ENCODE data around the gene DKK1. TPM values are rescaled to one million over a fixed set of nuclear protein-coding genes. Genes with fewer than 3 reads are reported as not detected.

Gene DKK1
- total RNA-seq, 1 donor from 2014 or later, result 3.1 TPM

DNA sequence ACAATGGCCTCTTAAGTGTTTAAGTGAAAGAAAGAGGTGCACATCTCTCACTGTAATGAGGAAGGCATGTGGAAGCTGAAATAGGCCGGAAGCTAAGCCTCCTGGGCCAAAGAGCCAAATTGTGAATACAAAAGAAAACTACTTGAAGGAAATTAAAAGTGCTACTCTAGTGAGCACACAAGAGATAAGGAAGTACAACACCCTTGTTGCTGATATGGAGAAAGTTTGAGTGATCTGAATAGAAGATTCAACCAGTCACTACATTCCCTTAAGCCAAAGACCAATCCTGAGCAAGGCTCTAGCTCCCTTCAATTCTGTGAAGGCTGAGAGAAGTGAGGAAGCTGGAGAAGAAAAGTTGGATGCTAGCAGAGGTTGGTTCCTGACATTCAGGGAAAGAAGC, 8.2 kb downstream of the DKK1 start:
- H3K36me3 Mint-ChIP-seq (ENCODE audit: unreplicated experiment), result no peaks in the 10 kb centered on the region
- no peak for DNase-seq
- TF ChIP-seq, protein P1, sequence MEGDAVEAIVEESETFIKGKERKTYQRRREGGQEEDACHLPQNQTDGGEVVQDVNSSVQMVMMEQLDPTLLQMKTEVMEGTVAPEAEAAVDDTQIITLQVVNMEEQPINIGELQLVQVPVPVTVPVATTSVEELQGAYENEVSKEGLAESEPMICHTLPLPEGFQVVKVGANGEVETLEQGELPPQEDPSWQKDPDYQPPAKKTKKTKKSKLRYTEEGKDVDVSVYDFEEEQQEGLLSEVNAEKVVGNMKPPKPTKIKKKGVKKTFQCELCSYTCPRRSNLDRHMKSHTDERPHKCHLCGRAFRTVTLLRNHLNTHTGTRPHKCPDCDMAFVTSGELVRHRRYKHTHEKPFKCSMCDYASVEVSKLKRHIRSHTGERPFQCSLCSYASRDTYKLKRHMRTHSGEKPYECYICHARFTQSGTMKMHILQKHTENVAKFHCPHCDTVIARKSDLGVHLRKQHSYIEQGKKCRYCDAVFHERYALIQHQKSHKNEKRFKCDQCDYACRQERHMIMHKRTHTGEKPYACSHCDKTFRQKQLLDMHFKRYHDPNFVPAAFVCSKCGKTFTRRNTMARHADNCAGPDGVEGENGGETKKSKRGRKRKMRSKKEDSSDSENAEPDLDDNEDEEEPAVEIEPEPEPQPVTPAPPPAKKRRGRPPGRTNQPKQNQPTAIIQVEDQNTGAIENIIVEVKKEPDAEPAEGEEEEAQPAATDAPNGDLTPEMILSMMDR (IDR thresholded peaks at IDR 0.05; ENCODE audit: partially characterized antibody, unreplicated experiment), result no peak

GRCh38 chr10:52322936-52323335, 8.9 kb downstream of the DKK1 start:
- Mint-ChIP-seq H3K36me3 (ENCODE audit: unreplicated experiment) (no peaks in the 10 kb centered on the region), H3K4me3 (ENCODE audit: unreplicated experiment) (no peak overlapping the region), H3K27me3 (ENCODE audit: unreplicated experiment) (no peaks in the 10 kb centered on the region), H3K9me3 (ENCODE audit: unreplicated experiment) (no peaks in the 10 kb centered on the region), H3K4me1 (ENCODE audit: low read depth, unreplicated experiment) (no peaks in the 10 kb centered on the region), H3K27ac (ENCODE audit: unreplicated experiment) (no peak overlapping the region)
- DNase-seq, result no peak
- TF ChIP-seq, protein P1 (IDR thresholded peaks at IDR 0.05; ENCODE audit: partially characterized antibody, unreplicated experiment), result no peak

More for the DNA sequence above, 8.2 kb downstream of the DKK1 start:
- no peak overlapping the region for H3K4me3 Mint-ChIP-seq (ENCODE audit: unreplicated experiment)
- no peak overlapping the region for H3K27ac Mint-ChIP-seq (ENCODE audit: unreplicated experiment)
- H3K27me3 Mint-ChIP-seq (ENCODE audit: unreplicated experiment), result no peaks in the 10 kb centered on the region
- H3K9me3 Mint-ChIP-seq (ENCODE audit: unreplicated experiment), result no peaks in the 10 kb centered on the region
- H3K4me1 Mint-ChIP-seq (ENCODE audit: low read depth, unreplicated experiment), result no peaks in the 10 kb centered on the region

DNA sequence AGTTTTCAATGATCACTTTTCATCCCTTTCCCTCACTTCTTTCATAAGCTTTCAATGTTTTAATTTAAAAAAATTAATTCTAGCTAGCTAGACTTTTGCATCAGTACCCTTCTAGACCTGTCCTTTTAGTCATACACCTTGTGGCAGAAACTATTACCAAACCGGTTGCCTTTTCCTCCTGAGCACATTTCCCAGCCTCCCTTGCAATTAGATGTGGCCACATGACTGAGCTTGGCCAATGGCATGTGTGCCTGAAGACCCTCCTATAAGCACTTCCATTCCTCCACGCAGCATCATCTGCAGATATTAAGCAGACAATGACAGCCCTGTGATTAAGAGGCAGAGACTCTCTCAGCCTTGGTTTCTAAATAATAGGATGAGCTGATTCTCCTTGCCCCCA, 12.3 kb downstream of the DKK1 start:
- no peaks in the 10 kb centered on the region for H3K36me3 Mint-ChIP-seq (ENCODE audit: unreplicated experiment)
- H3K9me3 Mint-ChIP-seq (ENCODE audit: unreplicated experiment), result no peaks in the 10 kb centered on the region
- H3K4me1 Mint-ChIP-seq (ENCODE audit: low read depth, unreplicated experiment), result no peaks in the 10 kb centered on the region
- no peak for DNase-seq
- H3K4me3 Mint-ChIP-seq (ENCODE audit: unreplicated experiment), result no peak overlapping the region
- H3K27ac Mint-ChIP-seq (ENCODE audit: unreplicated experiment), result no peak overlapping the region
- no peaks in the 10 kb centered on the region for H3K27me3 Mint-ChIP-seq (ENCODE audit: unreplicated experiment)
- TF ChIP-seq, protein P1 (IDR thresholded peaks at IDR 0.05; ENCODE audit: partially characterized antibody, unreplicated experiment), result no peak

DNA sequence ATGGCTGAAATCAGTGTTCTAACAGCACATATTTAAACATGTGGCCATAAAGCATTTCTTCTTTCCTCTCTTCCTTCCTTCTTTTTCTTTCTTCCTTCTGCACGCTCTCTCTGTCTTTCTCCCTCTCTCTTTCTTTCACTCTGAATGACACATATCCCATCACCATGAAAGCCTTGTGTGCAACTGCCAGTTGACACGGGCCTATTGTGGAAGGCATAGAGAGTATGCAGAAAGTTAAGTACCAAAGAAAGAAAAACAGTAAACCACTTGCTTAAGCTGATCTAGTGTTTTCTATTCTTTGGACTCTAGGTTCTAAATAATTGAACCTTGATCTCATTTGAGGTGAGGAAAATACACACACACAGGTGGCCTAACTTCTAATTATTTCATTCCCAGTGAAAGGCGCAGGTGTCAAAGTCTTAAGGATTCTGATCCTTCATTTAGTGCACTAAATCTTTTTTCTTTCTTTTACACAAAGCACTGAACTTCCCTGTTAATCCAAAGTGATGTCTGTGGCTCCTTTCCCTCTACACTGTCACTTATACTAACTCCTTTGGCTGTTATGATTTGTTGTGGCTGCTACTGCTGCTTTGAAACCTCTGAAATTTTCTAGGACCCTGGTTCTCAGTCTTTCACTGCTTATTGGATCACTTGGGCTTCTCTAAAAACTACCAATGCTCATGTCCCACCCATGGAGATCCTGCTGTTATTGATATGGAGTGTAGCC, 17.7 kb downstream of the DKK1 start:
- H3K27ac Mint-ChIP-seq (ENCODE audit: unreplicated experiment), result no peak overlapping the region
- no peaks in the 10 kb centered on the region for H3K36me3 Mint-ChIP-seq (ENCODE audit: unreplicated experiment)
- H3K4me3 Mint-ChIP-seq (ENCODE audit: unreplicated experiment), result no peak overlapping the region
- H3K9me3 Mint-ChIP-seq (ENCODE audit: unreplicated experiment), result no peaks in the 10 kb centered on the region
- TF ChIP-seq, protein P1 (IDR thresholded peaks at IDR 0.05; ENCODE audit: partially characterized antibody, unreplicated experiment), result no peak
- H3K27me3 Mint-ChIP-seq (ENCODE audit: unreplicated experiment), result peaks cover 2% of the 10 kb centered on the region
- peaks cover 3% of the 10 kb centered on the region for H3K4me1 Mint-ChIP-seq (ENCODE audit: low read depth, unreplicated experiment)
- no peak for DNase-seq

DNA sequence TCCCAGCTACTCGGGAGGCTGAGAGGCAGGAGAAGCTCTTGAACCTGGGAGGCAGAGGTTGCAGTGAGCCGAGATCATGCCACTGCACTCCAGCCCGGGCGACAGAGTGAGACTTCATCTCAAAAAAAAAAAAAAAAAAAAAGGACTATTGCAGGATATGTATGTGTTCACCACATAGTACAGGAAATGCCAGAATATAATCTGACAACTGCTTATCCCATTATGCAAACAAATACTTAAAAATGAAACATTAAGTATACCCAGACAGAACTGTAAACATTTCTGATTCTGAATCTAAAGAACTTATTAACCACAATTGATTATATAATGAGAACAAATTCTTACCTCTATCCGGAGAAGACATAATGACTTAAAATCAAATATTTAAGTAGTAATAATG, 18.7 kb downstream of the DKK1 start:
- H3K27me3 Mint-ChIP-seq (ENCODE audit: unreplicated experiment), result peaks cover 2% of the 10 kb centered on the region
- TF ChIP-seq, protein P1 (IDR thresholded peaks at IDR 0.05; ENCODE audit: partially characterized antibody, unreplicated experiment), result no peak
- no peaks in the 10 kb centered on the region for H3K36me3 Mint-ChIP-seq (ENCODE audit: unreplicated experiment)
- H3K9me3 Mint-ChIP-seq (ENCODE audit: unreplicated experiment), result no peaks in the 10 kb centered on the region
- H3K4me1 Mint-ChIP-seq (ENCODE audit: low read depth, unreplicated experiment), result peaks cover 3% of the 10 kb centered on the region
- no peak for DNase-seq
- H3K4me3 Mint-ChIP-seq (ENCODE audit: unreplicated experiment), result no peak overlapping the region
- H3K27ac Mint-ChIP-seq (ENCODE audit: unreplicated experiment), result no peak overlapping the region
